ENCODE data around the gene CGB1.
"Not testable (repeated sequence)": the region's sequence is repeated elsewhere in the genome, so short reads cannot be mapped to it uniquely, and the experiment has no call there.

The CGB1 gene

GRCh38 chr19:49036815-49037214, at the start of gene CGB1:
CGB1 (minus strand) TSS chr19:49036895; CDS start chr19:49036711, 184 bp downstream.
- not testable (repeated sequence) for DNase-seq (ENCODE audit: low read depth); H3K4me3 ChIP-seq (ENCODE audit: low read depth, low read length)

GRCh38 chr19:49086296-49086695, 49.6 kb upstream of the CGB1 start:
- peak overlapping the region; percentile 87 for H3K4me3 ChIP-seq (ENCODE audit: low read depth, low read length)
- no peak for TF ChIP-seq CTCF (IDR thresholded peaks at IDR 0.05; ENCODE audit: control insufficient read depth, extremely low read depth, insufficient read depth)
- DNase-seq (ENCODE audit: low read depth): no peak

GRCh38 chr19:49085868-49086232, 49.2 kb upstream of the CGB1 start:
- no peak for DNase-seq (ENCODE audit: low read depth)
- H3K4me3 ChIP-seq (ENCODE audit: low read depth, low read length): peak overlapping the region; percentile 87
- no peak for TF ChIP-seq CTCF (IDR thresholded peaks at IDR 0.05; ENCODE audit: control insufficient read depth, extremely low read depth, insufficient read depth)

- TF ChIP-seq CTCF (IDR thresholded peaks at IDR 0.05; ENCODE audit: control insufficient read depth, extremely low read depth, insufficient read depth): no peak
- peak; percentile 90 for DNase-seq (ENCODE audit: low read depth)
- H3K4me3 ChIP-seq (ENCODE audit: low read depth, low read length): peak within 1 kb of the TSS; percentile 87
Measured at GRCh38 chr19:49085020-49085867, 48.5 kb upstream of the CGB1 start, which contains the start of gene SNRNP70. SNRNP70 (plus strand) TSS chr19:49085451; CDS start chr19:49086415, 964 bp downstream.

- peak overlapping the region; percentile 87 for H3K4me3 ChIP-seq (ENCODE audit: low read depth, low read length)
- no peak for TF ChIP-seq CTCF (IDR thresholded peaks at IDR 0.05; ENCODE audit: control insufficient read depth, extremely low read depth, insufficient read depth)
- DNase-seq (ENCODE audit: low read depth): no peak
Measured at GRCh38 chr19:49084206-49085019, 47.7 kb upstream of the CGB1 start.

GRCh38 chr19:49081273-49081672, 44.6 kb upstream of the CGB1 start:
- H3K4me3 ChIP-seq (ENCODE audit: low read depth, low read length): no peak overlapping the region
- no peak for DNase-seq (ENCODE audit: low read depth)
- no peak for TF ChIP-seq CTCF (IDR thresholded peaks at IDR 0.05; ENCODE audit: control insufficient read depth, extremely low read depth, insufficient read depth)

GRCh38 chr19:49080392-49080791, 43.7 kb upstream of the CGB1 start:
- no peak overlapping the region for H3K4me3 ChIP-seq (ENCODE audit: low read depth, low read length)
- DNase-seq (ENCODE audit: low read depth): no peak
- no peak for TF ChIP-seq CTCF (IDR thresholded peaks at IDR 0.05; ENCODE audit: control insufficient read depth, extremely low read depth, insufficient read depth)
